ENCODE data around the gene IGF1R. TPM values are rescaled to one million over a fixed set of nuclear protein-coding genes. Genes with fewer than 3 reads are reported as not detected.

IGF1R gene
- total and polyA plus RNA-seq, 8 donors: 8.1 to 50.3 (median 36.0) TPM

DNA sequence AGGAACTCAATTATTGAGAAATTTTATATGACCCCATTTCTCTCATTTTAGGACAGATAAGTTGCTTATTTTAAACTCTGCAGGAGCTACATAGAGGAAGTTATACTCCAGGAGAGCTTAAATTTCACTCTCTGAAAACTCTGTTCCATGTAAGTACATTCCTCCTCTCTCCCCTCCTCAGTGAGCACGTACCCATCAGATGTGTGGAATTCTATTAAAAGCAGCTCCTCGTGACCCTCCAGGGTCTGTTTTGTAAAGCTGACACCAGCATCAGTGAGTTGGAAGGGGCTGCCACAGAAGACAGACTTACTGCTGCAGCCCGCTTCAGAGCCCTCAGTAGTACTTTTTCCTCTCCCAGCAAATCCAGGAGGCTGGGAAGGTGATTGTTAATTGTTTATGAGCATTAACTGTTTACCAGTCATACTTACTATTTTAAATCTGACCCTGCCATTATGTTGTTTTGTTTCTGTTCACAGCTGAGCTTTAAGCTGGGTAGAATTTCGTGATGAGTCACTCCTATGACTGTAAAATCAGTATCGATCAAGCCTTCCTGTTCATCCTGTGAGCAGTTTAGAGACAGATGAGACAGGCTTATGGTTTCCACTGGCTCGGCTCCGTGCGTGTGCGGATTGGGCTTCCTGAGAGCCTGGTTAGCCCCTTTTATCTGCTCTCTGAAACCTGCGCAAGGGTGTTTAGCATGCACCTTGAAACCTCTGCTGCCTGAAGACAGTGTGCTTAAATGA is 20.4 kb downstream of the IGF1R start:
- no peaks in the 10 kb centered on the region for H3K36me3 ChIP-seq
- intact Hi-C loops (cut with DNase I): loop anchor here in 1 of 3 donors (10.0 kb wide), 1 partner anchor 106 kb away; no protein-coding TSS in a partner anchor
- no peaks in the 10 kb centered on the region for H3K27me3 ChIP-seq
- no peak overlapping the region for H3K4me3 ChIP-seq
- TF ChIP-seq, protein P1, sequence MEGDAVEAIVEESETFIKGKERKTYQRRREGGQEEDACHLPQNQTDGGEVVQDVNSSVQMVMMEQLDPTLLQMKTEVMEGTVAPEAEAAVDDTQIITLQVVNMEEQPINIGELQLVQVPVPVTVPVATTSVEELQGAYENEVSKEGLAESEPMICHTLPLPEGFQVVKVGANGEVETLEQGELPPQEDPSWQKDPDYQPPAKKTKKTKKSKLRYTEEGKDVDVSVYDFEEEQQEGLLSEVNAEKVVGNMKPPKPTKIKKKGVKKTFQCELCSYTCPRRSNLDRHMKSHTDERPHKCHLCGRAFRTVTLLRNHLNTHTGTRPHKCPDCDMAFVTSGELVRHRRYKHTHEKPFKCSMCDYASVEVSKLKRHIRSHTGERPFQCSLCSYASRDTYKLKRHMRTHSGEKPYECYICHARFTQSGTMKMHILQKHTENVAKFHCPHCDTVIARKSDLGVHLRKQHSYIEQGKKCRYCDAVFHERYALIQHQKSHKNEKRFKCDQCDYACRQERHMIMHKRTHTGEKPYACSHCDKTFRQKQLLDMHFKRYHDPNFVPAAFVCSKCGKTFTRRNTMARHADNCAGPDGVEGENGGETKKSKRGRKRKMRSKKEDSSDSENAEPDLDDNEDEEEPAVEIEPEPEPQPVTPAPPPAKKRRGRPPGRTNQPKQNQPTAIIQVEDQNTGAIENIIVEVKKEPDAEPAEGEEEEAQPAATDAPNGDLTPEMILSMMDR (IDR thresholded peaks at IDR 0.05): no peak
- DNase-seq: no peak
- ATAC-seq: peak in 3 of 4 donors; percentile 25 to 66 (median 35)
- WGBS, 2 donors: 65 to 74% methylated on average over 10 of the region's 10 CpGs
- no peaks in the 10 kb centered on the region for H3K9me3 ChIP-seq
- peaks cover 30 to 31% (median 31%) of the 10 kb centered on the region in 3 donors for H3K4me1 ChIP-seq
- peak overlapping the region in 2 of 4 donors; percentile 9 to 53 for H3K27ac ChIP-seq
- no peak for FAIRE-seq

DNA sequence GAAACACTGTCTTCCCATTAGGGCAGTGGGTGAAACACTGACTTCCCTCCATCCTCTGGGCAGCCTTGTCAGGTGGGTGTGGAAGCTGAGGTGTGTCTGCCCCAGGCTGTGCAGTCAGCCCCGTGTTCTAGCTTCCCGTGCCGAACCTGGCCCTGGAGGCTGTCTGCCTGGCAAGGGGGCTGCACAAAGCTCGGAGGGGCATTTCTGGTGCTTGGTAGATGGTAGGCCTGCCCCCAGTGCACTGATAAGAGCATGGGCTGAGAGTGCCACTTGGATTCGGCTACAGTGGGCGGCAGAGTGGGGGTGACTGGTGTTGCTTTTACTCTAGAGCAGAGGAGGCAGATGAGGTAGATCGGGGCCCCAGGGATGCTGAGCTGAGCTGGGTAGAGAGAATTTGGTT is 21.3 kb downstream of the IGF1R start:
- no peak for FAIRE-seq
- Histone ChIP-seq H3K9me3 (no peaks in the 10 kb centered on the region), H3K27me3 (no peaks in the 10 kb centered on the region), H3K27ac (peak overlapping the region in 1 of 4 donors; percentile 53), H3K36me3 (no peaks in the 10 kb centered on the region), H3K4me3 (no peak overlapping the region), H3K4me1 (peaks cover 33 to 39% (median 38%) of the 10 kb centered on the region in 3 donors)
- TF ChIP-seq, protein P1 (IDR thresholded peaks at IDR 0.05): no peak
- 91 to 92% methylated on average over 7 of the region's 7 CpGs for WGBS, 2 donors
- intact Hi-C loops (cut with DNase I): loop anchor here in 1 of 3 donors (10.0 kb wide), 1 partner anchor 105 kb away; no protein-coding TSS in a partner anchor
- no peak for ATAC-seq
- no peak for DNase-seq

DNA sequence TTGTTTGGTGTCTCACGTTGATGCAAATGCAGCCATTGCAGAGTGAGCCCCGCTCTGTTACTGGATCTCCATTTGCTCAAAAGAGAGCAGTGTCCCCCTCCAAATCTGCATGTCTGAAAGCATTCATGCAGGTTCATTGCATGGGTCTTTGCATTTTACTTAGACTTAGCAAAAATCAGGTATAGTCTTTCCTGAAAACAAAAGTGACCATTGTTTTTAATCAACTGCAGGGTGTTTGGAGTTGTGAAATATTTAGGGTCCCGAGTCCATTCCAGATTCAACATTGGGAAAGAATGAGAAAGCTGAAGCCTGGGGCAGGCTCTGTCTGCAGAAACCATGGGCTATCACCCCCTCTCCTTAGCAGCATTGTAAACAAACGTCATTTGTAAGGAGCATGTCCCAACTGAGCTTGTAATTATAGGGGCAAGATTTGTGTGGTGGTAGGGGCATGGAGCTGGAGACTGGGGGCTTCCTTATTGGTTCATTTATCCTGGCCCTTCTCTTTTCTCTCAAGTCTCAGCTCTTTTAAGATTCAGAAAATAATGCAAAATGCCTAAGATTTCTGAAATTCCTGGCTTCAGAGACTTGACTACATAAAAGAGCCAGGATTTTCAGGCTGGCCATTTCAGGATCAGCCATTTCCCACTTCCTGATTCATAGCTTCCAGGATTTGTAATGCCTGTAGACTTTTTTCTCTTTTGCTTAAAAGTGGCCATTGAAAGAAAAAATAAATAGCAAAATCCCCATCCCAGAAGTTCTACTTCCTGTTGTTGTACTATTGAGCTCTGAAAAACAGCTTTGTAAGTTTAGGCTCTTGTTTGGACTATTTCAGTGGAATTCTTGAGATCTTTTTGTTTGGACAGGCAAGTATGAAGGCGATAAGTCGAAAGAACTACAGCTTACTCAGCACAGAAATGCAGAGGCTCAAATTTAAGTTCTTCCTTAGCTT is 23.0 kb downstream of the IGF1R start:
- TF ChIP-seq, protein P1 (IDR thresholded peaks at IDR 0.05): no peak
- Histone ChIP-seq H3K27me3 (no peaks in the 10 kb centered on the region), H3K36me3 (no peaks in the 10 kb centered on the region), H3K9me3 (no peaks in the 10 kb centered on the region), H3K27ac (peak overlapping the region; percentile 33 to 82 (median 50)), H3K4me1 (peaks cover 33 to 50% (median 48%) of the 10 kb centered on the region in 3 donors), H3K4me3 (no peak overlapping the region)
- intact Hi-C loops (cut with DNase I): no loop called here
- no peak for DNase-seq
- peak in 1 of 4 donors; percentile 9 for ATAC-seq
- no peak for FAIRE-seq
- 32 to 37% methylated on average over 6 of the region's 6 CpGs for WGBS, 2 donors

DNA sequence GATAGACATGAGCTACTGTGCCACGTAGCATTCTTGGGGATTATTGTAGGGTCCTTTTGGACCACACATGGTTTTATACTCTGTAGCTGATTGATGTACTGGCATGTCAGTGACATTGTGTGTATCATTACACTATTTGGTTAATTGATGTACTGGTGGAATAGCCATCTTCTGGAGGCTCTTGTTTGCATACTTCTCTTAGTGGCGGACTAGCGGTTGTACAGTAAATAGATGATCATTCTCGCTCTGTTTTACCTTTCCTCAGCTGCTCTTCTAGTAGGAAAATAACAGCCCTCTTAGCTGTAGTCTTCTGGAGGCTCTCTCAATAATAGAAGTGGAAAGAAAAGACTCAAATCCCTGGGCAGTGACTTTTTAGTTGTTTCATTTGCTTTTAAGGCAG is 24.8 kb downstream of the IGF1R start:
- Histone ChIP-seq H3K9me3 (no peaks in the 10 kb centered on the region), H3K4me3 (no peak overlapping the region), H3K27me3 (no peaks in the 10 kb centered on the region), H3K27ac (peak overlapping the region in 1 of 4 donors; percentile 74), H3K36me3 (no peaks in the 10 kb centered on the region), H3K4me1 (peaks cover 33 to 51% (median 48%) of the 10 kb centered on the region in 3 donors)
- intact Hi-C loops (cut with DNase I): no loop called here
- no peak for DNase-seq
- no peak for FAIRE-seq
- no peak for ATAC-seq
- TF ChIP-seq, protein P1 (IDR thresholded peaks at IDR 0.05): no peak
- WGBS, 2 donors: 62 to 73% methylated on average over 4 of the region's 4 CpGs

All from pancreas (tissue), 10 donors.